KMS-11 (cell line): ENCODE data around the gene MSS51.

Source experiments
- H2AFZ ChIP-seq: fragments of 200-600 bp; sonication (generic); 2 replicates; pipeline ENCODE4 v1.6.1; 2016; ENCODE audit warnings: antibody characterized with exemption, mixed run types, low read depth
- H3K27ac ChIP-seq: fragments of 200-600 bp; sonication (generic); 2 replicates; pipeline ENCODE4 v1.6.1; 2016; ENCODE audit warnings: mild to moderate bottlenecking, mixed run types
- H3K27me3 ChIP-seq: fragments of 200-600 bp; sonication (generic); 2 replicates; pipeline ENCODE4 v1.6.1; 2017; ENCODE audit warnings: mild to moderate bottlenecking, low read depth, mixed run types, moderate library complexity; ENCODE audit not compliant: insufficient read depth
- H3K36me3 ChIP-seq: fragments of 200-600 bp; sonication (generic); 2 replicates; pipeline ENCODE4 v1.6.1; 2017; ENCODE audit warnings: mild to moderate bottlenecking, mixed run types; ENCODE audit not compliant: insufficient read depth
- H3K4me1 ChIP-seq: fragments of 200-600 bp; sonication (generic); 2 replicates; pipeline ENCODE4 v1.6.1; 2016; ENCODE audit warnings: mild to moderate bottlenecking, low read depth, mixed run types; ENCODE audit not compliant: poor library complexity, severe bottlenecking
- H3K4me2 ChIP-seq: fragments of 200-600 bp; sonication (generic); 2 replicates; pipeline ENCODE4 v1.7.0; 2016; ENCODE audit warnings: mild to moderate bottlenecking, mixed run types
- H3K4me3 ChIP-seq: fragments of 200-600 bp; sonication (generic); IDR thresholded peaks from 2 replicates; pipeline ENCODE4 v1.6.1; 2017; ENCODE audit warnings: low read depth, low read length, mixed read lengths; ENCODE audit not compliant: insufficient read depth
- H3K79me2 ChIP-seq: fragments of 200-600 bp; sonication (generic); 2 replicates; pipeline ENCODE4 v1.6.1; 2016; ENCODE audit warnings: low read depth, mixed run types; ENCODE audit not compliant: insufficient read depth
- H3K9ac ChIP-seq: fragments of 200-600 bp; sonication (generic); 2 replicates; pipeline ENCODE4 v1.6.1; 2016; ENCODE audit warnings: mild to moderate bottlenecking, mixed run types
- H4K20me1 ChIP-seq: fragments of 200-600 bp; sonication (generic); 2 replicates; pipeline ENCODE4 v1.6.1; 2016; ENCODE audit warnings: mild to moderate bottlenecking, mixed run types; ENCODE audit not compliant: insufficient read depth
- TF ChIP-seq, protein P1 (sequence below): fragments of 200-600 bp; sonication (generic); conservative IDR thresholded peaks from 2 replicates; pipeline ENCODE4 v1.6.1; 2017; ENCODE audit warnings: low read depth, mild to moderate bottlenecking, antibody characterized with exemption, low read length, moderate library complexity, mixed read lengths

The MSS51 gene

DNA sequence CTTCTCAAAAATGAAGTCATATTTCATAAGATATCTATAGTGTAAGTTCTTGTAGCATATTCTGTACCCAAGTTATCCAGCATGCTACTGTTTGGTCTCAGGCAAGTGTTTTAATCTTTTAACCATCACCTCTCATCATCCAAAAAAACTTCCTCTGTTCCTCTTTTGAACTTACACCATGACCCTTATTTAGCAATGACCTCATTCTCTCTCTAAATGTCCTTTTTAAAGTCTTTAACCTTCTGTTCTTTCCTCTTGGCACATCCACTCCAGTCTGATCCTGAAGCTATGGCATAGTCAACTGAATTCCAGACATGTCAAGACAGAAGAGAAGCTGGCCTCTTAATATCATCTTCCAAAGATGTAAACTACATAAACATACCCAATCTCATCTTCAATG, 36.2 kb upstream of the MSS51 start:
- no peak overlapping the region for H2AFZ ChIP-seq
- no peak overlapping the region for H3K4me2 ChIP-seq
- H3K4me3 ChIP-seq = no peak overlapping the region
- H3K4me1 ChIP-seq = peaks cover 15% of the 10 kb centered on the region
- H3K36me3 ChIP-seq = no peaks in the 10 kb centered on the region
- TF ChIP-seq, protein P1, sequence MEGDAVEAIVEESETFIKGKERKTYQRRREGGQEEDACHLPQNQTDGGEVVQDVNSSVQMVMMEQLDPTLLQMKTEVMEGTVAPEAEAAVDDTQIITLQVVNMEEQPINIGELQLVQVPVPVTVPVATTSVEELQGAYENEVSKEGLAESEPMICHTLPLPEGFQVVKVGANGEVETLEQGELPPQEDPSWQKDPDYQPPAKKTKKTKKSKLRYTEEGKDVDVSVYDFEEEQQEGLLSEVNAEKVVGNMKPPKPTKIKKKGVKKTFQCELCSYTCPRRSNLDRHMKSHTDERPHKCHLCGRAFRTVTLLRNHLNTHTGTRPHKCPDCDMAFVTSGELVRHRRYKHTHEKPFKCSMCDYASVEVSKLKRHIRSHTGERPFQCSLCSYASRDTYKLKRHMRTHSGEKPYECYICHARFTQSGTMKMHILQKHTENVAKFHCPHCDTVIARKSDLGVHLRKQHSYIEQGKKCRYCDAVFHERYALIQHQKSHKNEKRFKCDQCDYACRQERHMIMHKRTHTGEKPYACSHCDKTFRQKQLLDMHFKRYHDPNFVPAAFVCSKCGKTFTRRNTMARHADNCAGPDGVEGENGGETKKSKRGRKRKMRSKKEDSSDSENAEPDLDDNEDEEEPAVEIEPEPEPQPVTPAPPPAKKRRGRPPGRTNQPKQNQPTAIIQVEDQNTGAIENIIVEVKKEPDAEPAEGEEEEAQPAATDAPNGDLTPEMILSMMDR = no peak
- H4K20me1 ChIP-seq = no peaks in the 10 kb centered on the region
- H3K79me2 ChIP-seq = no peaks in the 10 kb centered on the region
- H3K9ac ChIP-seq = no peak overlapping the region
- H3K27ac ChIP-seq = no peak overlapping the region
- no peaks in the 10 kb centered on the region for H3K27me3 ChIP-seq

DNA sequence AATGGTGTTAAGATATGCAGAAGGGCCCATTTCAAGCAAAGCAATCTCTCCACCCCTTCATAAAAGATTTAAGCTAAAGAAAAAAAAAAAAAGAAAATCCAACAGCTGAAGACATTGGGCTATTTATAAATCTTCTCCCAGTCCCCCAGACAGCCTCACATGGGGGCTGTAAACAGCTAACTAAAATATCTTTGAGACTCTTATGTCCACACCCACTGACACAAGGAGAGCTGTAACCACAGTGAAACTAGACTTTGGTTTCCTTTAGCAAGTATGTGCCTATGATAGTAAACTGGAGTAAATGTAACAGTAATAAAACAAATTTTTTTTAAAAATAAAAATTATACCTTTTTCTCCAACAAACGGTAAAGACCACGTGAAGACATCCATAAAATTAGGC, 33.8 kb upstream of the MSS51 start:
- H3K27ac ChIP-seq = no peak overlapping the region
- H3K4me2 ChIP-seq = peak overlapping the region; percentile 46
- H3K4me1 ChIP-seq = peaks cover 15% of the 10 kb centered on the region
- TF ChIP-seq, protein P1 = no peak
- H2AFZ ChIP-seq = no peak overlapping the region
- no peak overlapping the region for H3K4me3 ChIP-seq
- H3K9ac ChIP-seq = no peak overlapping the region
- no peaks in the 10 kb centered on the region for H3K36me3 ChIP-seq
- H3K79me2 ChIP-seq = no peaks in the 10 kb centered on the region
- H3K27me3 ChIP-seq = no peaks in the 10 kb centered on the region
- no peaks in the 10 kb centered on the region for H4K20me1 ChIP-seq

DNA sequence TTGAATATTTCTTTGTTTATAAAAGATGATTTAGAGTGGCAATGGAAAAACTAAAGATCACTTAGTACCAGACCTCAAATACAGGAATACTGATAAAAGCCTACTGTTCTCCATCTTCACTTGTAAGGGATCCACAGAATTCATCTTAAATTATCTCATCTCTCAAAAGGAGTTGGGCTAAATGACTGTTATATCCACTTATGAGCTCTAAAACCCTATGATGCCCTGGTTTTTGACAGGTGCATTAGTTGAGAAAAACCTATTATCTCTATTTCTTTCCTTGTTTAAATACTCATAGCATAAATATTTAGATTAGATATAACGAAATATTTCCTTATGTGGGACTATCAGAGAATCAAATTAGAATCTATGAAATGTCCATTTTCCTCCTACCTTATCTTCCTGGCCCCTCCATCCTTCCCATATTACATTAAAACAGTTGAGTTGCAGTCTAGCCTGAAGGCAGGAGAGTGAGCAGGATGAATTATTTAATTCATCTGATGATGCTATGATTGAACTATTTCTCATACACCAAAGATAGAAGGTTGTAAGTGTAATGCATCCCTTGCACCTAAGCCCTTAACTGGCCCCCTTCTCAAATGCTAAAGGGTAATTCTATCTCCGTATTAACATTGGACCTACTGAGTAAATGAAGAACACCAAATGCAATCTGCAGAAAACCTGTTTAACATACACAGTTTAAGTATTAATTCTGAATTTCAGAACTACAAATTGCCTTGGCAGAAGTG, 32.8 kb upstream of the MSS51 start:
- Histone ChIP-seq H3K4me1 (peaks cover 15% of the 10 kb centered on the region), H3K79me2 (no peaks in the 10 kb centered on the region), H3K4me2 (no peak overlapping the region), H3K4me3 (no peak overlapping the region), H3K36me3 (no peaks in the 10 kb centered on the region), H3K9ac (no peak overlapping the region), H2AFZ (no peak overlapping the region), H4K20me1 (no peaks in the 10 kb centered on the region), H3K27me3 (no peaks in the 10 kb centered on the region), H3K27ac (no peak overlapping the region)
- TF ChIP-seq, protein P1 = no peak

DNA sequence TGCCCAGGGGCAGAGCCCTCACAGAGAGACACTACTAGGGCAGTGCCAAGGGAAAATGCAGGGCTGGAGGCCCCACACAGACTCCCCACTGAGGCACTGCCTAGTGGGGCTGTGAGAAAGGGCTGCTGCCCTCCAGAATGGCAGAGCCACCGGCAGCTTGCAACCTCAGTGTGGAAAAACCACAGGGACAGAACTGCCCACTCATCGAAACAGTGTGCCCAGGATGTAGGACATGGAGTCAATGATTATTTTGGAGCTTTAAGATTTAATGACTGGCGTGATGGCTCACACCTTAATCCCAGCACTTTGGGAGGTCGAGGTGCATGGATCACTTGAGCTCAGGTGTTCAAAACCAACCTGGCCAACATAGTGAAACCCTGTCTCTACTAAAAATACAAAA, 27.5 kb upstream of the MSS51 start:
- H3K27ac ChIP-seq = no peak overlapping the region

More for the DNA sequence above, 27.5 kb upstream of the MSS51 start:
- TF ChIP-seq, protein P1 = no peak
- Histone ChIP-seq H3K9ac (no peak overlapping the region), H3K79me2 (no peaks in the 10 kb centered on the region), H3K36me3 (no peaks in the 10 kb centered on the region), H2AFZ (no peak overlapping the region), H3K4me3 (no peak overlapping the region), H3K27me3 (no peaks in the 10 kb centered on the region), H3K4me1 (no peaks in the 10 kb centered on the region), H3K4me2 (no peak overlapping the region), H4K20me1 (no peaks in the 10 kb centered on the region)
